ENCODE results near the gene TBC1D22A.
"Not testable (repeated sequence)": the region's sequence is repeated elsewhere in the genome, so short reads cannot be mapped to it uniquely, and the experiment has no call there.

TBC1D22A gene

DNA sequence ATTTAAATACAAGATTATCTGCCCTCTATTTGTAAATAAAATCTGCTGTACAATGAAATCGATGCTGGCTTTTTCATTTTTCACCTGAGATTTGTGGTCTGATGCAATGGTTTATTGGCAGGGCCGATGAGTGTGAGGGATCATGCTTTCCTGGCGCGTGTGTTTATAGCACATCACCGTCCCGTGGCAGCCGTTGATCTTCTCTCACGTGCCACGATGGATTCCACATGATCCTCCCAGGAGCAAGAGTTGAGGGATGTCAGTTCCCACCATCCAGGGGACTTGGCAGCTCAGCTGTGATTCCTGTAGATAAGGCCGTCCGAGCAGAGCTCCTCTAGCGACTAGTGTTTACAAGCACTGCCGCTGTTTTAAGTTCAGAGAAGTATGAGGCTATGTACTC is 213.7 kb downstream of the TBC1D22A start:
- no peak for DNase-seq

- no peak for DNase-seq
These were observed 214.1 kb downstream of the TBC1D22A start for GRCh38 chr22:46976598-46976997.

DNA sequence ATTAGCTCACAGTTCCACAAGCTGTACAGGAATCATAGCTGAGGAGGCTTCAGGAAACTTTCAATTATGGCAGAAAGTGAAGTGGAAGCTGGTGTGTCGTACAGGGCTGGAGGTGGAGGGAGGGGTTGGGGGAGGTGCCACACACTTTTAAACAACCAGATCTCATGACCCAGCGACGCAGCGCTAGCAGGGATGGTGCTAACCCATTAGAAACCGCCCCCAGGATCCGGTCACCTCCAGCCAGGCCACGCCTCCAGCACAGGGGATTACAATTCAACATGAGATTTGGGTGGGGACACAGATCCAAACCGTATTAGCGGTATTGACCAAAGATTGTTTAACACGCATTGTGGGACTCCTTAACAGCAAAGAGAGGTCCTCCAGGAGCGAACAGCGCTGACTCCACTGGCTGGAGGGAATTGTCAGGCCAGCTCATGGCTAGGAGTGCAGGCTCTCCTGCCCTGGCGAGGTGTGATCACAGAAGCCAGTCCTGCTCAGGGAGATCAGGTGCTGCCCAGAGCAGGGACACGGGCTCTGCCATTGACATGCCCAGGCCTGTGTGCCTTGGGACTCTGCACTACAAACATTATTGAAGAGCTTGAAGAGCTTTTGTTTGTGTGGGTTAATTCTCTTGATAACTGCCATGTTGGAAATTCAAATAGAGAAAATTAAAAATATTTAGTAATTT is 215.3 kb downstream of the TBC1D22A start:
- no peak for DNase-seq

GRCh38 chr22:46978668-46979067 is 216.2 kb downstream of the TBC1D22A start:
- DNase-seq = not testable (repeated sequence)

DNA sequence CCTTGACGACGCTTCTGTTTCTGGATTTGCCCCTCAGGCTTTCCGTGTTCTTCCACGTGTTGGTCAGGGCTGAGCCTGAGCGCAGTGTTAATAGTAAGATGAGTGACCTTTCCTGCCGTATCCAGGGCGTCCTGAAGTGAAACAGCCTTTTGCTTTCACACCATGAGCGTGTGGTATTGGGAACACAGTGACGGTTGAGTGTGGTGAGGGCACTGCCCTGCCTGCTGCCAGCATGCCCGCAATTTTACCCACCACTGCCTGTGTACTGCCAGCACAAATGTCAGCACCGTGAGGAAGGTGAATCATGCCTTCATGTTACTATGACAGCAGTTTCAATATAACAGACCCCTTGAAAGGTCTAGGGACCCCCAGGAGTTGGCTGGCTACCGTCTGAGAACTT is 217.1 kb downstream of the TBC1D22A start:
- DNase-seq = no peak

DNA sequence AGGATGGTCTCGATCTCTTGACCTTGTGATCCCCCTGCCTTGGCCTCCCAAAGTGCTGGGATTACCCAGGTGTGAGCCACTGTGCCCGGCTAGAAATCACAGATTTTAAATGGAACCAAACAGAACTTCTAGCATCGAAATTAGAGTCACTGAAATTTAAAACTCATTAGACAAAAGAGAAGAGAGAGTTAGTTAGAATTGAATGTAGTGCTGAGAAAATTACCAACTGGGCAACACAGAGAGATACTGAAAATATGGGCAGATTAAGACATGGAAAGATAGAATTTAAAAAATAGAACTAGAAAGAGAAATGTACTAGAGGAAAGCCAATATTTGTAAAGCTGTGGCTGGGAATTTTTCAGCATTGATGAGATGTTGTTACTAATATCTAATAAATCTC is 217.9 kb downstream of the TBC1D22A start:
- no peak for DNase-seq

DNA sequence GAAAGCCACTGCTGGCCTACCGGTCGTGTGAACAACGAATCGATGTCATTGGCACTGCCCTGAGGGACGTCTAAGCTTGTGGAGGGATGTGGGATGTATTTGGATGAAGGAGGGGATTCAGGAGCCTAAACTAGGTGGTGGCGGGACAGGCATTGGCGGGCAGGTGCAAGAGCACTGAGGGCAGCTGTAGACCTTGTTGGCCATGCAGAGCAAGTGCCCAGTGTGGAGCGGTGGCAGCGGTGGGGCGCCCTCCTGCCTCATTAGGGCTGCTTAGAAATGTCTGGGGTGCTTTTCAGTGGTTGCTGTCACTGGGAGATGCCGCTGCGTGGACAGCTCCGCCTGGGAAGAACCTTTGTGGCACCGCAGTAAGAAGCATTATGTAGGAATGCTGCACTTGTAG is 220.2 kb downstream of the TBC1D22A start:
- no peak for DNase-seq

- DNase-seq = no peak
These were observed 220.6 kb downstream of the TBC1D22A start for GRCh38 chr22:46983046-46983445.

- no peak for DNase-seq
These were observed 222.5 kb downstream of the TBC1D22A start for GRCh38 chr22:46984751-46985506.

- DNase-seq = no peak
These were observed 223.0 kb downstream of the TBC1D22A start for GRCh38 chr22:46985507-46985882.

GRCh38 chr22:46986788-46987187 is 224.3 kb downstream of the TBC1D22A start:
- no peak for DNase-seq

DNA sequence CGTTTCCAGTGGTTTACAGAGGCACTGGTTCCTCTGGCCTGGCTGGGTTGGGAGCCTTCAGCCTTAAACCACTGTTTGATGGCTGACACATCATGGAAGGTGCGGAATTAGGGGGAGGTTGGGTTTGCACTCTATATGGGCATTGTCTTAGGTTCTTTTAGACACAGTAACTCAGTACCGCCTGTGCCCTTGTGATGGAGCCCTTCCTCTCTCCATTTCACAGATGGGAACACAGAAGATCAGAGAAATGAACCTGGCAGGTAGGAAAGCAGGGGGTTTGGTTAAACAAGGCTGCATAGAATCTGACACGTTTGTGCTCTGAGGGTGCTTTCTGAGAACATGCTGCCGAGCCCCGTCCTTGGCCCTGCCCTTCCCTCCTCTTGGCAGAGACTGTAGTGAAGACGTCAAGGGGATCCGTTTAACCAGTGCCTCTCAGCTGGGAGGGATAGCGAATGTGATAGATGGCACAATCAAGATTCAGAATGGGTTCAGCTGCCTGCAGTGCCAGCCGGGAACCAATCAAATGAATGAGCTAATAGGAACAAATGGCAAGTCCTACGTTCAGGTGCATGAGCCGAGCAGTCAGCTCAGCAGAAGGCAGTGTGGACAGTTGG is 228.6 kb downstream of the TBC1D22A start:
- DNase-seq = no peak

GRCh38 chr22:46991666-46992065 is 229.2 kb downstream of the TBC1D22A start:
- no peak for DNase-seq

DNA sequence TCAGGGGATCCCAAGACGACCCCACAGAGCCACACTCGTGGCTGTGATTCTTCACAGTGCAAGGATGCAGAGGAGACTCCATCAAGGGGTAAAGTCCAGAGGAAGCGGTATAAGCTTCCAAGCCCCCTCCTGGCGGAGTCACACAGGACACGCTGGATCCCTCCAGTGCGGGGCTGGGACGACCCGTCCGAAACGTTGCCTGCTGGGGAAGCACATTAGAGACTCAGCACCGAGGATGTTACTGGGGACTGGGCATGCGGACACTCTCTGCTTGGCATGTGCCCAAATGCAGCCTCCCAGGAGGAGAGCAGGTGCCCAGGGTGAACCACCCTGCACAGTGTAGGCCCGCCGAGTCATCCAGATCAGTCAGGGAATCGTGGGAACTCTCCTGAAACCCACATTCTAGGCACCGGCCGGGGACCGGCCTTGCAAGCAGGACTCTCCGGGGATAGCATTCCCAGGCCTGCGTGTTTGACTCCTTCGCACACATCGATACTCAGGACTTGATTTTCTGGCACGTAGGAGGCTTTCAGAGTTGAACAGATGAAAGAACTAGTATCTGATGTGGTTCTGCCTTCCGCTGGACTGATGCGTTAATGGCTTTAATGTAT is 229.8 kb downstream of the TBC1D22A start:
- DNase-seq = no peak

DNA sequence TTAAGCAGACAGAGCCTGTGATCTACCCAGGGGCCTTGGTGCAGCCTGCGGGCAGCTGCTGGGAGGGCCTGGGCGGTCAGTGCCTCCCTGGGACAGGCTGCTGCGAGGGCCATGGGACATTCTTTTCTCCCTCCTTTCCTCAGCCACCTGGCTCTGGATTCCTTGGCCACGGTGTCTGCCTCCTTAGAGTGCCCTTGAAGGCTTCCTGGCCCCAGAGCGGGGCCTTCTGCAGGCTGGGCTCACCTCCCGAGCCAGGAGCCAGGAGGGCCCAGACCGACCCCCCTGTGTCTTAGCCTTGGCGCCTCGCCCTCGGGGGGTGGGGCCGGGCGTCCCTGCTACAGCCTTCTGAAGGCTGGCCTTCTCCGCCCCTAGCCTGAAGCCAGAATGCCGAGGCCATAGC is 231.2 kb downstream of the TBC1D22A start:
- no peak for DNase-seq

GRCh38 chr22:46994265-46994664 is 231.8 kb downstream of the TBC1D22A start:
- no peak for DNase-seq

GRCh38 chr22:46994983-46995382 is 232.5 kb downstream of the TBC1D22A start:
- no peak for DNase-seq

- DNase-seq = no peak
These were observed 233.3 kb downstream of the TBC1D22A start for GRCh38 chr22:46995501-46996360.

DNA sequence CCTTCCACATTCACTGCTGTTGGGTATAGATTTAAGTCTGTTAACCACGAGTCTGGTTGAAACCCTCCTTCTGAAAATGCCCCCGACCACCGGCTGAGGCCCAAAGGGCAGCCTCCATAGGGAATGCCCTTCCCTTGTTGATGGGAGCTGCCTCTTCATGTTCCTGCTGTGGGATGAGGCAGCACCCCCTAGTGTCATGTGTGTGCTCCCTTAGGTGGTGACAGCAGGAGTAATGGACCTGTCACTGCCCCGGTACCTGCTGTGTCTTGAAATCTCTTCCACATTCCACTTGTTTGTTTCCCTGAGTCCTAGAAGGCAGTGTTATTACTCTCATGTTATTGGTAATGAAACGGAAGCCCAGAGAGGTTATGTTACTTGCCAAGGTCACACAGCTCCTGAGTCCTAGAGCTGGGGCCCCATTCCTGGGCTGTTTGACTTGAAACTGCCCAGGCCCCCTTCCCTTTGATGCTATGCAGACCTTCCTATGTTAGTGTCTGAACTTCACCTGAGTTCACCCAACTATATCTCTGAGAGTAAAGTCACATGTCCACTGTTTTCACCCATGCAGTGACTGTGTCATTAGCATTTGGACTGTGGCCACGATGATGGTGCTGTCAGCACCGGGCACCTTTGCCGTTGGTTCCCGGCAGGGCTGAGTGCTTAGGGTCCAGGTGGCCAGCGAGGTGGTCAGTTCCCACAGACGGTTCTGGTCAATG is 234.3 kb downstream of the TBC1D22A start:
- no peak for DNase-seq

DNA sequence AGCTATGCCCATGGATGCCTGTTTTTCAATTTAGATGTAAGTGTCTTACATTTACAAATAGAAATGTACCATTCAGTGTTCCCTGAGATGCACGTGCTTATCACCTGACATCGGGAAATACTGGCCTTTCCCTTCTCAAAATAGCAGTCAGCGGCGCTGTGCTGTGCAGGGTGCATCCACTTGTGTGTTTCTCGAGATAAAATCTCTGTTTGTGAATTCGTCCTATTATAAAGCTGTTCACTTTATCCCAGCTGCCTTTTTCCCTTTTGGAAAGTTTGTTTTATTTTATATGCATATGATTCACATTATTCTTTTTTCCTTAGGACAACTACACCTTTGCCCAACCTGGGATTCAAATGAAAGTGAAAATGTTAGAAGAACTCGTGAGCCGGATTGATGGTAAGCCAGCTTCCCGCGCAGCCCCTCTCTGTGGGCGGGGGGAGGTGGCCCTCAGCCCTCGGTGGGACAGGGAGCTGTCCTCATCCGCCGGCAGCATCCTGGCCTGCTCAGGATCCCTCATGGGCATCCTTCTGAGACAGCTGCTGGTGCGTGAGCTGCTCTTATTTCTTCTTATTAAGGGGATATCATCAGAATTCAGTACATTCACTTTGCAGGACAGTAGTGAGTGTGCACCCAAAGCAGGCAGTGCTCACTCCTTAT is 235.0 kb downstream of the TBC1D22A start:
- DNase-seq = no peak

GRCh38 chr22:46998331-46998730 is 235.9 kb downstream of the TBC1D22A start:
- no peak for DNase-seq

GRCh38 chr22:47000256-47000655 is 237.8 kb downstream of the TBC1D22A start:
- DNase-seq = no peak
